ENCODE results near the gene PPP2R3A. TPM values are rescaled to one million over a fixed set of nuclear protein-coding genes. Genes with fewer than 3 reads are reported as not detected.

The PPP2R3A gene
- total and polyA plus RNA-seq, 2 of the 13 experiments (the other 11 are each of a cell fraction or from before 2014, with no cell fraction given): 0.07 to 0.12 TPM

- no peak overlapping the region for H3K4me2 ChIP-seq (ENCODE audit: low read depth, low read length)
- no peaks in the 10 kb centered on the region; a peak in 1 of 5 replicates for H3K27me3 ChIP-seq (ENCODE audit: control insufficient read depth in 1 of 2, insufficient read depth in 2 of 2, low read length in 2 of 2)
- H4K20me1 ChIP-seq (ENCODE audit: insufficient read depth, low read length): no peaks in the 10 kb centered on the region
- H3K9me3 ChIP-seq (ENCODE audit: low read length): no peaks in the 10 kb centered on the region
- no peaks in the 10 kb centered on the region for H3K36me3 ChIP-seq (replicated peaks in 1 of 2; ENCODE audit: control insufficient read depth in 1 of 2, insufficient read depth in 2 of 2, low read length in 2 of 2)
- 42% methylated on average over 1 of the region's 1 CpG for WGBS (ENCODE audit: low lambda C conversion rate)
- H2AFZ ChIP-seq (ENCODE audit: low read length): no peak overlapping the region
- FAIRE-seq (no peak), DNase-seq (ENCODE audit: low spot score) (no peak), ATAC-seq (no peak)
- no peak overlapping the region for H3K9ac ChIP-seq (ENCODE audit: insufficient read depth, low read depth, low read length)
- H3K79me2 ChIP-seq (ENCODE audit: insufficient read depth, low read length): no peaks in the 10 kb centered on the region
- BruUV-seq (replicated peaks): no TSS peak
- no peaks in the 10 kb centered on the region for H3K4me1 ChIP-seq (ENCODE audit: insufficient read depth, low read length)
- H3K4me3 ChIP-seq (replicated peaks in 1 of 3; ENCODE audit: insufficient read depth in 1 of 3, low read depth in 2 of 3, low read length in 3 of 3): no peak overlapping the region
- ChIA-PET POLR2A (interaction anchor here (1.3 kb wide), 1 partner anchor 678 kb away, joined by 4 read pairs; the partner anchor contains the start of gene STAG1), CTCF (ENCODE audit: low intra/inter-chr PET ratio, low total read pairs) (interaction anchor here (1.4 to 1.7 kb wide), 3 partner anchors 678 to 958 kb away, joined by 3 to 12 read pairs (median 9); partner anchors contain the start of gene STAG1)
- in situ Hi-C loops (cut with HindIII; ENCODE audit: extremely low pct_ligation_motif_present, low pct_unique_long_range_greater_than_20kb) (loop anchor here (10.0 kb wide), 2 partner anchors 680 to 940 kb away; partner anchors contain the start of gene STAG1), intact Hi-C loops (cut with micrococcal nuclease; ENCODE audit: unreplicated experiment) (loop anchor here (1.0 to 10.0 kb wide), 7 partner anchors 118 to 1618 kb away; partner anchors contain the start of genes NCK1 and PCCB)
- TF ChIP-seq ZNF687 (CRISPR knock-in tag; IDR thresholded peaks at IDR 0.05): no peak
- TF ChIP-seq PATZ1 (CRISPR knock-in tag; IDR thresholded peaks at IDR 0.05): no peak
- TF ChIP-seq KLF6 (CRISPR knock-in tag; IDR thresholded peaks at IDR 0.05): no peak
- TF ChIP-seq THRA (CRISPR knock-in tag; IDR thresholded peaks at IDR 0.05; ENCODE audit: borderline replicate concordance): no peak
- no peak for TF ChIP-seq ZBTB26 (CRISPR knock-in tag; IDR thresholded peaks at IDR 0.05; ENCODE audit: borderline replicate concordance)
- TF ChIP-seq ZNF512 (CRISPR knock-in tag; IDR thresholded peaks at IDR 0.05): no peak
- TF ChIP-seq DPF2 (CRISPR knock-in tag; IDR thresholded peaks at IDR 0.05; ENCODE audit: borderline replicate concordance, low read depth): no peak
- H3K27ac ChIP-seq (ENCODE audit: extremely low read length, insufficient read depth, low read length): no peak overlapping the region
These were observed 109.1 kb downstream of the PPP2R3A start for GRCh38 chr3:136074546-136075170.

Measured in HepG2 (cell line).